SJSA1 (cell line): Measurements from ENCODE around the gene JARID2. TPM values are rescaled to one million over a fixed set of nuclear protein-coding genes. Genes with fewer than 3 reads are reported as not detected.

Experiments used
- DNase-seq, 2 experiments: peaks; one replicate each; pipeline ENCODE4 v3.0.0-alpha.2; 2015 to 2020; ENCODE audit warnings: low spot score in 2 of 2, low read depth in 1 of 2
- H3K27ac ChIP-seq: fragments of 250-450 bp; sonication (Bioruptor Pico); 2 replicates; pipeline ENCODE4 v1.5.1; 2020; ENCODE audit warnings: mild to moderate bottlenecking, moderate library complexity
- H3K27me3 ChIP-seq: fragments of 250-450 bp; sonication (Bioruptor Pico); replicated peaks from 2 replicates; pipeline ENCODE4 v1.5.1; 2020; ENCODE audit warnings: mild to moderate bottlenecking, moderate library complexity
- H3K36me3 ChIP-seq: fragments of 250-450 bp; sonication (Bioruptor Pico); 2 replicates; pipeline ENCODE4 v1.5.1; 2020; ENCODE audit warnings: mild to moderate bottlenecking
- H3K4me1 ChIP-seq: fragments of 250-450 bp; sonication (Bioruptor Pico); replicated peaks from 2 replicates; pipeline ENCODE4 v1.6.1; 2021; ENCODE audit warnings: mild to moderate bottlenecking
- H3K4me3 ChIP-seq: fragments of 250-450 bp; sonication (Bioruptor Pico); 2 replicates; pipeline ENCODE4 v1.5.1; 2020; ENCODE audit warnings: mild to moderate bottlenecking
- H3K9me3 ChIP-seq: fragments of 250-450 bp; sonication (Bioruptor Pico); replicated peaks from 2 replicates; pipeline ENCODE4 v1.5.1; 2020; ENCODE audit warnings: mild to moderate bottlenecking
- total RNA-seq: library from RNA; depleted of rRNA; stranded (reverse); fragments of >200 nt; shearing (Covaris generic); gene quantifications from 2 replicates; pipeline ENCODE4 v1.2.3, GENCODE V29; 2014

JARID2 gene
- total RNA-seq, 1 experiment from 2014 or later: 7.0 TPM

DNA sequence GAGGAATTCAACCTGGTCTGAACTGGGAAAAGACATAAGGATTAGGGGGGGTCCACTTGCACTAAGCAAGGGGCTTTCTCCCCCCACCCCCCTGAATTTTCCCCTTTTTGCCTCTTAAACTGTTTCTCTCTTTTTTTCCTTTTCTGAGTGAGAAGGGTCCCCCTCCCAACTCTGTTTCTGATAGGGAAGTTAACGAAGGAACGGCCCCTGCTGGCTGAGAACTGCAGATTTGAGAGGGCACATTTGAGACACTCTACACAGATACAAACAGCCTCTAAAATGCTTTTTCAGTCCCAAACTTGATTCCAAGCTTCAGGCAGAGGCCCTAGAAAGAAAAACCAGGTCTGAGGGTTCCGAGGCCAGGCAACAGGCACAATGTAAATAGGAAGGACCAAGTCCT, 91.7 kb downstream of the JARID2 start:
- Histone ChIP-seq H3K27ac (no peak overlapping the region), H3K4me1 (peaks cover 23% of the 10 kb centered on the region), H3K27me3 (no peaks in the 10 kb centered on the region), H3K4me3 (no peak overlapping the region), H3K9me3 (no peaks in the 10 kb centered on the region), H3K36me3 (no peaks in the 10 kb centered on the region)
- DNase-seq: no peak

DNA sequence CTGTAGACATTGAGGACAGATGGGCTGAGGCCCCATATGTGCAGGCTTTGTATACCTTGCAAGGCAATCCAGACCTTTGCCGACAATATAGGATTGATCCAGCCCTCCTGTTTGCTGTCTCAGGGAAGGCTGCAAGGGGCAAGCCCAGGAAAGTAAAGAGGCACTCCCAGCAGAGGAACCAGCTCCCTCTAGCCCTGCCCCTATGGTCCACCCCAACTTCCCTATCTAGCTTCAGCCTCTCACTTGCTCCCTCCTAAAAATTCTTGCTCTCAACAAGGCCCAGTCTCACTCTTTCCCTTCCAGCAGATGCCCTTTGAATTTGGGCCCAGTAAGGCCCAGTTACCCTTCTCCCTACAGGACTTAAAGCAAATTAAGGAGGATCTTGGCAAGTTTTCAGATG, 92.6 kb downstream of the JARID2 start:
- H3K36me3 ChIP-seq: no peaks in the 10 kb centered on the region
- no peak overlapping the region for H3K4me3 ChIP-seq
- no peaks in the 10 kb centered on the region for H3K27me3 ChIP-seq
- H3K4me1 ChIP-seq: peaks cover 25% of the 10 kb centered on the region
- no peak for DNase-seq
- no peaks in the 10 kb centered on the region for H3K9me3 ChIP-seq
- H3K27ac ChIP-seq: no peak overlapping the region

DNA sequence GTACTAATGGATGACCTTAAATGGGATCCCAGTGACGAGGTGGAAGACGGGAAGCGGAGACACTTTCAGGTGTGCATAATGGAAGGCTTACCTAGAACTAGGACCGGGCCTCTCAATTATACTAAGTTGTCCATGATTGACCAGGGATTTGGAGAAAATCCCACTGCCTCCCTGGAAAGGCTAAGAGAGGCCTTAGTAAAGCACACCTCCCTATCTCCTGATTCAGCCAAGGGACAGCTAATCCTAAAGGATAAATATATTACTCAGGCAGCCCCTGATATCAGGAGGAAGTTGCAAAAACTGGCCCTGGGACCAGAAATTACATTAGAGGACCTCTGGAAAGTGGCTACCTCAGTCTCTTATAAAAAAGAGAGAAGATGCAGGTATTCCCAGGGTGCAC, 93.2 kb downstream of the JARID2 start:
- no peaks in the 10 kb centered on the region for H3K27me3 ChIP-seq
- no peak overlapping the region for H3K4me3 ChIP-seq
- H3K36me3 ChIP-seq: no peaks in the 10 kb centered on the region
- no peaks in the 10 kb centered on the region for H3K9me3 ChIP-seq
- H3K4me1 ChIP-seq: peaks cover 25% of the 10 kb centered on the region
- no peak for DNase-seq
- no peak overlapping the region for H3K27ac ChIP-seq

DNA sequence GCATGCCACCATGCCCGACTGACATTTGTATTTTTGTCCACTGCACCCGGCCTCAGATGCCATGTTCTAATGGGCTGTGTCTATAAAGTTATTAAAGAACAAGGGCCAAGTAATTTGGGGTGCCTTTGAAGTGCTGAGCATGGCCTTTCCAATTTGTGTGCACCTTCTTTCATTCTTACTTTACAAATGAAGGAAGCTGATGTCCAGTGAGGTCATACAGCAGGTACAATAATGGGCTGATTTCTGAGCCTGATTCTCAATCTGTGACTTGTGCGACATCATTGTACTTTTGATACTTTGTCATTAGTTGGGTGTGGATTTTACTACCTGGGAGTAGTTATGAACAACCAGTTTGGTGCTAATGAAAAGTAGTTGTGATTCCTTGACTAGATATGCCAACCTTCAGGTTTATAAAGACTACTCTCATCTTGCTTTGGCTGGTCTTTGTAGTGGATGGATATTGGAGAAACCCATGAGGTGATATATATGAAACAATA, 94.3 kb downstream of the JARID2 start:
- H3K9me3 ChIP-seq: no peaks in the 10 kb centered on the region
- H3K4me3 ChIP-seq: no peak overlapping the region
- peaks cover 25% of the 10 kb centered on the region for H3K4me1 ChIP-seq
- H3K36me3 ChIP-seq: no peaks in the 10 kb centered on the region
- no peaks in the 10 kb centered on the region for H3K27me3 ChIP-seq
- 0 out of 2 replicates have a peak overlapping the region, but pooled peaks have one; percentile 23 for H3K27ac ChIP-seq
- no peak for DNase-seq

DNA sequence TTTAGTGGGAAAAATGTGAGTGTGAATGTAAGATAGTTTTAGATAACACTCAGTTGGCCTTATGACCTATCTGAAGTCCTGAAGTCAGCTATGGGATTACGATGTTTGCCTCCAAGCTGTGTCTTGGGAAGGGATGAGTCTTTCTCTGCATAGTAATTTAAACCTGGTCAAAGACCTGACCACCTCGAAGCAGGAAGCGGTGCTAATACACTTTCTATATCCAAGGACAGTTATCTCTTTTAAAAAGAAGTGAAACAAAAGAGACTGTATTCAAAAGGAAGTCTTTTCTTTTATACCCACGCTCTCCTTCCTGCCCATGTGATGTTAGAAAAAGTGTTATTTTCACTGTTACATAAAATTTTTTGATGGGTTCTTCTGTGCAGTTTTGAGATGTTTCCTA, 94.9 kb downstream of the JARID2 start:
- Histone ChIP-seq H3K36me3 (no peaks in the 10 kb centered on the region), H3K9me3 (no peaks in the 10 kb centered on the region), H3K27me3 (no peaks in the 10 kb centered on the region), H3K27ac (peak overlapping the region; percentile 23; the same call in 1 of the 2 replicates), H3K4me3 (no peak overlapping the region), H3K4me1 (peaks cover 25% of the 10 kb centered on the region)
- no peak for DNase-seq

DNA sequence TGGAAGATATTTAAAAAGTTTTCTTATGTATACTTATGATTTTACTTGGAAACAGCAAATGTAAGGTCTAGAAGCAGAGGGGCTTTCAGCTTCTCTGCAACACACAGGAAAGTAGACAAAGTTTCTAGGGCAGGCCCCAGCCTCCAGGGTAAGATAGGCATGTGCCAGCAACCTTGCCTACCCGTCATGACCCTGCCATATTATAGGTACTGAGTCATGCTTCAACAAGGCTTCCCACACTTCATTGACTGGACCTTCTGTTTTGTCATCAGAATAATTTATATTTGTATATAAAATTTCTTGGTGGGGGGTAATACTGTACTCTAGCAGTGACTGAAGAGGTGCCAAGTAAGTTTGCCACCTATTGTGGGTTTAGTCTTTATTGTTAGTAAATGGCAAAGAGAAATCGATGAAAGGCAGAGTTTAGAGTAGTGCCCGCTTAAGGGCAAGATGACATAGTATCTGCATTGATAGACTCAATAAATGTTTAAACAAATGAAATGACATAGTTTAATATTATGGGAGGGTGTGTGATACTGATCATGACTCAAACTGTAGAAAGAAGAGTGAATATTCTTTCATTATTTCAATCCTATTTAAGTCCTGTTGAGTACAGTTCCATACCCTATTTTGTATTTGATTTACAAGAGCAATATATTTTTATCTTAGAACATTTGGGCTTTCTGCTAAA, 95.6 kb downstream of the JARID2 start:
- Histone ChIP-seq H3K4me3 (peak overlapping the region; percentile 14), H3K9me3 (no peaks in the 10 kb centered on the region), H3K27me3 (no peaks in the 10 kb centered on the region), H3K4me1 (peaks cover 25% of the 10 kb centered on the region), H3K27ac (peak overlapping the region; percentile 23; the same call in 1 of the 2 replicates), H3K36me3 (no peaks in the 10 kb centered on the region)
- DNase-seq: peak in 1 of 2 experiments; percentile 49

DNA sequence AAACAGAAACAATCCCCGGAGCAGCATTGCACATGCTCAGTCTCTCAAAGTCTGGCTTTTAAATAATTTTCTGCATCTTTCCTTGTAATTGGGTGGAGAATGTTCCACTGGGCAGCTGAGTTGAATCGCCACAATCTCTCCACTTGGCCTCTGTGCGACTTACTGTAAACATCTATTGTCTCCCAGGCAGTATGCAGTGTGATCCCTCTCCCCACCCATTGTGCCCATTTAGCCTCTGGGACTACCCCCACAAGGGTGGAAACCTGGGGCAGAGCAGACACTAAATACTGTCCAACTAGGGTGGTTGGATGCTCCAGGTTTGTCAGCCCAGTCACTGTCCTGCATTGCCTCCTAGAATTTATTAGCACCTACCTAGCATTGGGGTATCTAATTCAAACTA, 96.2 kb downstream of the JARID2 start:
- Histone ChIP-seq H3K27ac (peak overlapping the region; percentile 23; the same call in 1 of the 2 replicates), H3K36me3 (no peaks in the 10 kb centered on the region), H3K9me3 (no peaks in the 10 kb centered on the region), H3K4me3 (peak overlapping the region; percentile 14), H3K27me3 (no peaks in the 10 kb centered on the region), H3K4me1 (peaks cover 25% of the 10 kb centered on the region)
- peak in 1 of 2 experiments; percentile 43 for DNase-seq

DNA sequence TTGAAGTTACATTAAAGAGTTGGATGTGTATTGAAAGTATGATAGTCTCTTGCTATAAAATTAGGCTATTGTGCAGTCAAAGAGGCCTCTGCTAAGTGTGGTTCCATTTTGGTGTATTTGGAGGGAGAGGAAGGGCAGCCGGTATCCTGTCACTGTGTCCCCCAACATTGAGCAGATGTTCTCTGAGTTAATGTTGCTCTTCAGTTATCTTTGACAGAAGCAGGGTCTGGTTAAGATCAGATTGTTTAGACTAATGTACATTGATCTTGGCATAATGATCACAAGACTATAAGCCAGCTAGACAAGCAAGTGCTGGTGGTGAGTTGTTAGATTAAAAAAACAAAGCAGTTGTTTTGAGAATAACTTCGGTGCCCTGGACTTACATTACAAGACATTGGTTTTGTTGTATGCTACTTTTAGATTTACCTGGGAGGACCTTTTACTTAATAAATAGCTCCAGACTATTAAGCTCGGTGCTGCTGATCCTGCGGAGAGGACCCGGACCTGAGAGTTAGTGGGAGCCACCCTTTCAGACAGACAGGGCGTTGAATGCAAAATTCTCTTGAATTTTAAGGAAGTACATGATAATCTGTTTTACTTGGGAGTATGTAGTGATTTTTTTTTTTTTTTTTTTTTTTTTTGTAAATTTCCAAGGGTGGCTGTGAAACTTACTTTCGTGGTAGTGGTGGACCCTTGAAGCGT, 97.8 kb downstream of the JARID2 start:
- no peak overlapping the region for H3K4me3 ChIP-seq
- H3K36me3 ChIP-seq: no peaks in the 10 kb centered on the region
- no peak for DNase-seq
- no peak overlapping the region for H3K27ac ChIP-seq
- no peaks in the 10 kb centered on the region for H3K27me3 ChIP-seq
- peaks cover 25% of the 10 kb centered on the region for H3K4me1 ChIP-seq
- H3K9me3 ChIP-seq: no peaks in the 10 kb centered on the region

DNA sequence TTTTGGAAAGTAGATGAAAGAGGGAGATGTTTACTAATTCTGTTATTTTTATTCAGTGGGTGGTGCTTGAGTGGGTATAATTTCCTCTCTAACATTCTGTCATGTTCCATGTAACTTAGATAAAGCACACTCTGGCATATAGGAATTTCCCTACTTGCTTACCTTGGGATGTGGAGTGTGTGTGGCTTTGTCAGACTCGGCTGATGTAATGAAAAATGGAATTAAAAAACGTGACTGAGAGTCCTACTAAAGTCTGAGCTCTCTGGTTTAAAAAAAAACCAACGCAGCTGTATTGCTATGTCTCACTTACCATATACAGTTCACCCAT, 98.3 kb downstream of the JARID2 start:
- H3K4me3 ChIP-seq: no peak overlapping the region
- peaks cover 25% of the 10 kb centered on the region for H3K4me1 ChIP-seq
- no peaks in the 10 kb centered on the region for H3K27me3 ChIP-seq
- H3K36me3 ChIP-seq: no peaks in the 10 kb centered on the region
- DNase-seq: no peak
- no peak overlapping the region for H3K27ac ChIP-seq
- H3K9me3 ChIP-seq: no peaks in the 10 kb centered on the region

DNA sequence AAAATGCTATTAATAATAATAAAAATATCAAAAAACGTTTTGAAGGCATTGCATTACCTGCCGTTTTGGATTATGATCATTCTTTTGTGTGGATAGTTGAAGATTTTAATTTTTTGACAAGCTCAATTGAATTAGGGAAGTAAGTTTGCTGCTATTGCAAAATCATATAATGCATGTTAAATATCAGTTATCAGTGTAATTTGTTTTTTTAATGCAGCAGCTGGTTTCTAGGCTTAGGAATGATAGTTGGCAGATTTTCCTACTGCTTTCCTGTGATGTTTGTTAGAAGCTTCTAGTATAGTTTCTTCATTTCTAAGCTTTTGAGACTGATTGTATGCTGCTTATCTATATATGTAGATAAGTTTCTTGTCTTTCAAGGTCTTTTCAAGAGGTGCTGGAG, 99.0 kb downstream of the JARID2 start:
- no peaks in the 10 kb centered on the region for H3K27me3 ChIP-seq
- H3K27ac ChIP-seq: no peak overlapping the region
- peaks cover 25% of the 10 kb centered on the region for H3K4me1 ChIP-seq
- H3K4me3 ChIP-seq: no peak overlapping the region
- no peaks in the 10 kb centered on the region for H3K36me3 ChIP-seq
- DNase-seq: no peak
- H3K9me3 ChIP-seq: no peaks in the 10 kb centered on the region

DNA sequence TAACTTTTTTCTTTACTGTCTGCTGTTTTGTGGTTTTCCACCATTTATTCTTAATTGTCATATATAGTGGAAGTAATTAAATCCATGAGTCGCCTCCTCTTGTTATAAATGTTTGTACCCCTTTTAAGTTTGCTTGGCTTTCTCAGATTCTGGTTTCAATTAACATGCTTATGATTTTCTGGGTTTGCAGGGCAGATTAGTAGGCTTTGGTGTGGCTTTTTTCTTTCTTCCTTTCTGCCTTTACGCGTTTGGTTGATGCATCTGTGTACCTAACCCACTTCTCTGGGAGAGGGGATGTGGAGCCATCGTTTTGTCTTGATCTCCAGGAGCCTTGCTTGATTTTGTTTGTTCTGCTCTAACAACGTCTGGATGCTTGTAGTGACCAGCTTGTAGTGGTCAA, 100.4 kb downstream of the JARID2 start:
- DNase-seq: no peak
- H3K27ac ChIP-seq: no peak overlapping the region
- no peaks in the 10 kb centered on the region for H3K27me3 ChIP-seq
- H3K9me3 ChIP-seq: no peaks in the 10 kb centered on the region
- H3K4me3 ChIP-seq: no peak overlapping the region
- peaks cover 17% of the 10 kb centered on the region for H3K4me1 ChIP-seq
- no peaks in the 10 kb centered on the region for H3K36me3 ChIP-seq

DNA sequence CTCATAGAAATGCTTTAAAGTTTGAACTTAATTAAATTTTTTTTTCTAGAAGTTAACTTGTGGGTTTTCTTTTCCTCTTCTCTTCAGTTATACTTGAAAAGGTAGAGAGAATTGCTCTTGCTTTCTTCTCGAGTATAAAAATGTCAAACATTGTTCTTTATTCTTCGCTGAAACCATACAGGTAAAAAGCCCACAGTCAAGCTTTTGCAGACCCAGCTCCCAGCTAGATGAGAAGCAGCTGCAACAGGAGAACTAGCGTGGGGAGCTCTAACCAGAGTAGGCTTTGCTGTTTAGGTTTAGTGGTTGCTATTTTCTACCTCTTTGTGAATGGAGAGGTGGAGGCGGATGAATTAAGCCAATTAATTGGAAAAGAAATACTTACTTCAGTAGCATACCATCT, 102.7 kb downstream of the JARID2 start:
- no peak overlapping the region for H3K4me3 ChIP-seq

DNA sequence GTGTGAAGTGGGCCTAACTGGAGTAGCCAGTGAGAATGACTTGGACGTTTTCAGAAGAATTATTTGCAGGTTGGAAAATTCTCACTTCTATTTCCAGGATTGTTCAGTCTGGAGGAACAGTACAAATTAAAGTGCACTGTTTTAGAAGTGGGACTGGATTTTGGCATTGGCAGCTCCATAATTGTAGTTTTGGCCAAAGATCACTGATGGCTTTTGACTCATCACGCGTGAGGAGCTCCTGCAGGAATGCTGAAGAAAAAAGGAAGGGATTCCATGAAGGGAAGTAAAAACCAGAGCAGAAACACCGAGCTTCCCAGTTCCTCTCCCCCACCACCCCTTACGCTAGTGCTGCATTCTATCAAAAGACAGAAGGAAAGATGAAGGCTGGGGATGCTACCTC, 103.5 kb downstream of the JARID2 start:
- H3K27ac ChIP-seq: no peak overlapping the region
- H3K9me3 ChIP-seq: no peaks in the 10 kb centered on the region
- H3K27me3 ChIP-seq: no peaks in the 10 kb centered on the region
- H3K4me3 ChIP-seq: no peak overlapping the region
- no peaks in the 10 kb centered on the region for H3K36me3 ChIP-seq
- peaks cover 21% of the 10 kb centered on the region for H3K4me1 ChIP-seq
- DNase-seq: no peak

More for the DNA sequence above, 102.7 kb downstream of the JARID2 start:
- Histone ChIP-seq H3K9me3 (no peaks in the 10 kb centered on the region), H3K27me3 (no peaks in the 10 kb centered on the region), H3K4me1 (peaks cover 17% of the 10 kb centered on the region), H3K27ac (no peak overlapping the region), H3K36me3 (no peaks in the 10 kb centered on the region)
- DNase-seq: no peak

DNA sequence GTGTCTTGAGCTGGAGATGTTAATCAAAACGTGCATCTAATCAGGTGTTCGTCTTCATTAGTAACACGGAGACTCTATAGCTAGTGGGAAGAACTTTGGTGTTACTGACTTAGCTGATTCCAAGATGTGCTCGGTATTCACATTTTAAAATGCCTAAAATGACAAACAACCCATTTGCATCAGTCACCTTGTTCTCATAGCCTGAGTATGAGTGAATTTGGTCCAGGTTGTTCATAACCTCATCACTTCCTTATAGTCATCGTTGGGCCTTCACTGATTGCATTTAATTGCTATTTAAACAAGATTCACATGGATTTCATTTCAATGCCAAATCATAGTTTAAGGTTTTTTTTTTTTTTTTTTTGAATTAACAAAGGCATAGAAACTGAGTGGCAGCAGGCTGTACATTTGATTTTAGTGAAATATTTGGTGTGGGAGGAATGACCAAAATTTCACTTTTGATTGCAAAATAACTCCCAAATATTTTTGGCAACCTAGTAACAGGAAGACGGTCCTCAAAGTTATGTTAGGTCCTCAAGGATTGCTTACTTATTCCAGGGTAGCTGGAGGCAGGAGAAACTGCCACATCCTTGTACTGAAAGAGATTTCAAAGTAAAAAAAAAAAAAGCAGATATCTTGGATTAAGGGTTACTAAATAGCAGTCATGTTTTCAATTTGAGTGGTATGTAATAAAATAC, 104.7 kb downstream of the JARID2 start:
- DNase-seq: no peak
- Histone ChIP-seq H3K27ac (no peak overlapping the region), H3K36me3 (no peaks in the 10 kb centered on the region), H3K4me3 (no peak overlapping the region), H3K9me3 (no peaks in the 10 kb centered on the region), H3K27me3 (no peaks in the 10 kb centered on the region), H3K4me1 (peaks cover 28% of the 10 kb centered on the region)
